Measurements from ENCODE around the gene DGLUCY.

DGLUCY gene, protein sequence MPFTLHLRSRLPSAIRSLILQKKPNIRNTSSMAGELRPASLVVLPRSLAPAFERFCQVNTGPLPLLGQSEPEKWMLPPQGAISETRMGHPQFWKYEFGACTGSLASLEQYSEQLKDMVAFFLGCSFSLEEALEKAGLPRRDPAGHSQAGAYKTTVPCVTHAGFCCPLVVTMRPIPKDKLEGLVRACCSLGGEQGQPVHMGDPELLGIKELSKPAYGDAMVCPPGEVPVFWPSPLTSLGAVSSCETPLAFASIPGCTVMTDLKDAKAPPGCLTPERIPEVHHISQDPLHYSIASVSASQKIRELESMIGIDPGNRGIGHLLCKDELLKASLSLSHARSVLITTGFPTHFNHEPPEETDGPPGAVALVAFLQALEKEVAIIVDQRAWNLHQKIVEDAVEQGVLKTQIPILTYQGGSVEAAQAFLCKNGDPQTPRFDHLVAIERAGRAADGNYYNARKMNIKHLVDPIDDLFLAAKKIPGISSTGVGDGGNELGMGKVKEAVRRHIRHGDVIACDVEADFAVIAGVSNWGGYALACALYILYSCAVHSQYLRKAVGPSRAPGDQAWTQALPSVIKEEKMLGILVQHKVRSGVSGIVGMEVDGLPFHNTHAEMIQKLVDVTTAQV

DNA sequence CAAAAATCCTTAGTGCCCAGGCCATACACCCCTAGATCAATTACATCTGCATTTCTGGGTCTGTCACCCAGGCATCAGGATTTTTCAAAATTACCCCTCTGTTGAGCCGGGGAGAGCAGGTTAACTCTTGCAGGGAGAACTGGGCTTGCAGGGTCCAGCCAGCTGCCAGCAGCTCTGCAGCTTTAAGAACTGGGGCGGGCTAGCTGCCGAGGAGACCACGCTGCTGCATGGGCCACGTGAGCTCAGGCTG lies at the start of gene DGLUCY:
Gene DGLUCY, plus strand, starts transcription at position 245 of the 250 bp plus-strand sequence. CDS start 46,222 bp downstream, outside the sequence.
- in situ Hi-C loops (cut with HindIII; ENCODE audit: low pct_ligation_motif_present, low sequenced_read_pairs) = no loop called here
- DNase-seq = no peak
- TF ChIP-seq, protein P1, sequence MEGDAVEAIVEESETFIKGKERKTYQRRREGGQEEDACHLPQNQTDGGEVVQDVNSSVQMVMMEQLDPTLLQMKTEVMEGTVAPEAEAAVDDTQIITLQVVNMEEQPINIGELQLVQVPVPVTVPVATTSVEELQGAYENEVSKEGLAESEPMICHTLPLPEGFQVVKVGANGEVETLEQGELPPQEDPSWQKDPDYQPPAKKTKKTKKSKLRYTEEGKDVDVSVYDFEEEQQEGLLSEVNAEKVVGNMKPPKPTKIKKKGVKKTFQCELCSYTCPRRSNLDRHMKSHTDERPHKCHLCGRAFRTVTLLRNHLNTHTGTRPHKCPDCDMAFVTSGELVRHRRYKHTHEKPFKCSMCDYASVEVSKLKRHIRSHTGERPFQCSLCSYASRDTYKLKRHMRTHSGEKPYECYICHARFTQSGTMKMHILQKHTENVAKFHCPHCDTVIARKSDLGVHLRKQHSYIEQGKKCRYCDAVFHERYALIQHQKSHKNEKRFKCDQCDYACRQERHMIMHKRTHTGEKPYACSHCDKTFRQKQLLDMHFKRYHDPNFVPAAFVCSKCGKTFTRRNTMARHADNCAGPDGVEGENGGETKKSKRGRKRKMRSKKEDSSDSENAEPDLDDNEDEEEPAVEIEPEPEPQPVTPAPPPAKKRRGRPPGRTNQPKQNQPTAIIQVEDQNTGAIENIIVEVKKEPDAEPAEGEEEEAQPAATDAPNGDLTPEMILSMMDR (IDR thresholded peaks at IDR 0.05; ENCODE audit: low read depth, low read length, missing control alignments) = no peak
- Histone ChIP-seq H3K36me3 (replicated peaks) (no peaks in the 10 kb centered on the region), H3K4me3 (ENCODE audit: low read depth, low read length) (peak within 1 kb of the TSS; percentile 56), H3K27ac (peak within 1 kb of the TSS; percentile 69), H3K27me3 (replicated peaks) (no peaks in the 10 kb centered on the region)

DNA sequence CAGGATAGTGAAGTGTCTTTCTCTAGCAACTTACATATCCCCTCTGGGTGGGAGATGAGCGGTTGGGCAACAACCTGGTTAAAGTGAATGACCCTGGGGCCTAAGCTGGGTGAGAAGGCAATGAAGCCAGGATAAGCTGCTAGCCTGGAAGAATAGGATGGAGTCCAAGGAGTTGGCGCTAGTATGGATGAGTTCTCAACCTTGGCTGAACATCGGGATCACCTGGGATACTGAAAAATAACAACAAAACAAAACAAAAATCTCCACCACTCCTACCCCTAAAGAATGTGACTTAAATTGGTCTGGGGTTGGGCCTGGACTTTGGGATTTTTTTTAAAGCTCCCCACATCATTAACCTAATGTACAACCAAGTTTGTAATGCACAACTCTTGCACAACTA lies 48.6 kb upstream of the DGLUCY start:
- no peak overlapping the region for H3K27ac ChIP-seq
- TF ChIP-seq, protein P1 (IDR thresholded peaks at IDR 0.05; ENCODE audit: low read depth, low read length, missing control alignments) = no peak
- in situ Hi-C loops (cut with HindIII; ENCODE audit: low pct_ligation_motif_present, low sequenced_read_pairs) = no loop called here

DNA sequence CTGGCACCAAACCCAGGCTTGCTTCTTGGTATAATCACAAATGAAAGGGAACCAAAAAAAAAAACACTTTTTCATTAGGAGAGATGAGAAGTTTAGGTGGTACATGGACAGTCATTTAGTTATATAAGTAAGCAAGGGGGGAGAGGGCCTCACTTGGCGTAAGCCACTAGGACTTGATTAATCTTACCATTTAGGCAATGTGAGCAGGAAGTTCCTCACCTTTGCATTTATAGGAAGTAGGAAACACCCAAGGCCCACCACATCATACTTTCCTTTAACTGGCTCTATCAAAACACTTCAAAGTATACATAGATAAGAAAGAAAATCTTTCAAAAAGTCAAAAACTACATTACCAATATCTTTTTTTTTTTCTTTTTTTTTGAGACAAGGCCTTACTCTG lies 46.7 kb upstream of the DGLUCY start:
- TF ChIP-seq, protein P1 (IDR thresholded peaks at IDR 0.05; ENCODE audit: low read depth, low read length, missing control alignments) = no peak
- Histone ChIP-seq H3K27ac (no peak overlapping the region), H3K4me3 (ENCODE audit: low read depth, low read length) (no peak overlapping the region), H3K36me3 (replicated peaks) (no peaks in the 10 kb centered on the region), H3K27me3 (replicated peaks) (no peaks in the 10 kb centered on the region)
- in situ Hi-C loops (cut with HindIII; ENCODE audit: low pct_ligation_motif_present, low sequenced_read_pairs) = no loop called here
- DNase-seq = no peak

More for the DNA sequence above, 48.6 kb upstream of the DGLUCY start:
- no peak for DNase-seq
- H3K36me3 ChIP-seq (replicated peaks) = no peaks in the 10 kb centered on the region
- H3K4me3 ChIP-seq (ENCODE audit: low read depth, low read length) = no peak overlapping the region
- H3K27me3 ChIP-seq (replicated peaks) = no peaks in the 10 kb centered on the region

DNA sequence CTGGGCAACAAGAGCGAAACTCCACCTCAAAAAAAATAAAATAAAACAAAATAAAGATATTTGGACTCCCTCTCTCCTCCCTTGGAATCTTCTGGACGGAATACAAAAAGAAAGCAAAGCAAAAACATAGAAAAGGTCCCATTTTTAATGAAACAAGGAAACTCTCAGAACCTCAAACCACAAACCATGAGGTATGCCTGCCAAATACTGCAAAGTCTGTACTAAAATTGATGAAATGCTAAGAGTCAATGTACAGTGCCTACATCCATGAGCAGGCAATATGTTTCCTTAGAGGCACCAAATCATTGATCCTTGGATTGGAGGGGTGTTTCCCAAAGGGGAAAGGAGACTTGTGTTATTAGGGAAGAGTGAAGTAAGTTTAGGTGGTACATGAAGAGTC lies 45.2 kb upstream of the DGLUCY start:
- in situ Hi-C loops (cut with HindIII; ENCODE audit: low pct_ligation_motif_present, low sequenced_read_pairs) = no loop called here
- H3K27ac ChIP-seq = no peak overlapping the region
- TF ChIP-seq, protein P1 (IDR thresholded peaks at IDR 0.05; ENCODE audit: low read depth, low read length, missing control alignments) = no peak
- no peaks in the 10 kb centered on the region for H3K27me3 ChIP-seq (replicated peaks)
- DNase-seq = no peak
- no peaks in the 10 kb centered on the region for H3K36me3 ChIP-seq (replicated peaks)
- no peak overlapping the region for H3K4me3 ChIP-seq (ENCODE audit: low read depth, low read length)

DNA sequence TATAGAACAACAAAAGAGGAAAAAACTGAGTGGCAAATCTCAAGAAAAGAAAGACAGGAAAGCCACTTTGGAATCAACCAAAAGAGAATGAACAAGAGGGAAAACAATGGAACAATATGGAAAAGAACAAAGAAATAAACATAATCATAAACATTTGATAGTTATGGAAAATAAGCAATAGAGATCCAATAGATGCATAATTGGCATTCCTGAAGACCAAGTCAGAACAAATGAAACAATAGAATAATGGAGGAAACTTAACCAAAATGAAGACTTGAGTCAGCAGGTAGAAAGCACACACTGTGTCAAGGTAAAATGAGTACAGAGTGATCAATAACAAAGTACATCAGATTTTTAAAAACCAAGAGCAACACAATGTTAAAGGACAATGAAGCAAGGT lies 43.3 kb upstream of the DGLUCY start:
- in situ Hi-C loops (cut with HindIII; ENCODE audit: low pct_ligation_motif_present, low sequenced_read_pairs) = no loop called here
- TF ChIP-seq, protein P1 (IDR thresholded peaks at IDR 0.05; ENCODE audit: low read depth, low read length, missing control alignments) = no peak

More for the DNA sequence above, 43.3 kb upstream of the DGLUCY start:
- no peak for DNase-seq
- Histone ChIP-seq H3K27me3 (replicated peaks) (no peaks in the 10 kb centered on the region), H3K4me3 (ENCODE audit: low read depth, low read length) (no peak overlapping the region), H3K36me3 (replicated peaks) (no peaks in the 10 kb centered on the region), H3K27ac (no peak overlapping the region)

All from brain microvascular endothelial cell (primary cell).